Measurements from ENCODE around the gene GIPC2.

GIPC2 gene

DNA sequence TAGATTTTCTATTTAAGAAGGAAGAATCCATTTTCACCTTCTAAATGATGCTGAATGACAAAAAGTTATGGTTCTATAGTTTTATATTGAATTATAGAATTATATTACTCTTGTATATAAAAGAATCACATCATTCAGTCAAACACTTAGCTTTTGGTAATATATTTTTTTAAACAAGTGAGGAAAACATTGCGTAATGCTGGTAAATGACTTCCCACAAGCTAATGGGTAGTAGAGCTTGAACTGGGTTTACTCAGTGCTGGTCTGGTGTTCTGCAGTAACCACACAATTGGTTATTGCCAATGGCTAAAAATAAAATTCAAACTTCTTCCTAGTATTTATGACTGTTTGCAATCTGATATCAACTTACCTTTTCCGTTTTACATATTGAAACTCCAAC is 10.6 kb upstream of the GIPC2 start:
- in situ Hi-C loops (cut with MboI; ENCODE audit: low sequenced_read_pairs): no loop called here

DNA sequence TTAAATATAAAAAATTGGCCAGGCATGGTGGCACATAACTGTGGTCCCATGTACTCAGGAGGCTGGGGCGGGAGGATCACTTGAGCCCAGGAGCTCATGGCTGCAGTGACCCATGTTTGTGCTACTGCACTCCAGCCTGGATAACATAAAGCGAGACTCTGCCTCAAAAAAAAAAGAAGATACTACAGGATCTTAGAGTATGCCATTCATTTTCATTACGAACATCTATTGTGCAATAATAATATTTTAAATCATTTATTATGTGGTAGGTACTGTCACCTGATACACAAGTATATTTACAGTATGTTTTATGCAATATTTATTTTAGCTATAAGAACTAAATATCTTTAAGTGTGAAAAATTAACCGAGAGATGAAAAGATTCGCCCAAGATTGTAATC is 9.3 kb upstream of the GIPC2 start:
- in situ Hi-C loops (cut with MboI; ENCODE audit: low sequenced_read_pairs): no loop called here

DNA sequence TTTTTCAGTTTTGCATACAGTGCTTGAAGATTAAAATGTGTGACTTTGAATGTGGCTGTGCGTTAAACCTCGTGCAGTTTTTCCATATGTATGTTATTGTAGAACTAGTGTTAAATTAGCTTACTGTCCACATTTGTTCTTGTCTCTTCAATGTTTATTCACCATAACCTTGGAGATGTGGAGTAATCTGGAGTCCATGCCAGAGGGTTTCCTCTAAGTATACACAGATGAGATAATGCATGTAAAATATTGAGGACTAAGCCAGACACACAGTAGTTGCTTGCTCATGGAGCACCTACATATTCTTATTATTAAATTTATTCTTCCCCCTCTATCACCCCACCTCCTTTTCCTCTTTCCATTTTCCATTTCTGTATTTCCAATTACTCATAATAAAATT is 7.7 kb upstream of the GIPC2 start:
- in situ Hi-C loops (cut with MboI; ENCODE audit: low sequenced_read_pairs): no loop called here

DNA sequence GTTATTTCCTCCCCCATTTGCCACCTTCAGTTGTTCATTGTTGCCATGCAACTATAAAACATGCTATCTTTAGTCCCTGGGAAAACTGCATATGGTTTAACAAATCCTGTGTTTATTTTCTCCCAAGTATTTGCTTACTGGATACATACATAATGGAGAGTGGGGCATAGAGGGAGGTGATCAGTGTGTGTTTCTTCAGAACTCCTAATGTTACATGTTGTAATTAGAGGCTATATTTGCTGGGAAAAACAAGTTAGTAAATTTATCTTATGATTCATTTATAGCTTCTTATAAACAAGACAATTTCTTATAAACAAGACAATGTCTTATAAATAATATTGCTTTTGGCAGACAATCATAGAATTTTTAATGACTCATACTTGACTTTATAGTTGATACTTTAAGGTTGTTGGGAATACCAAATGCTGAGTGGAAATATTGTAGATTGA is 7.3 kb upstream of the GIPC2 start:
- in situ Hi-C loops (cut with MboI; ENCODE audit: low sequenced_read_pairs): no loop called here

DNA sequence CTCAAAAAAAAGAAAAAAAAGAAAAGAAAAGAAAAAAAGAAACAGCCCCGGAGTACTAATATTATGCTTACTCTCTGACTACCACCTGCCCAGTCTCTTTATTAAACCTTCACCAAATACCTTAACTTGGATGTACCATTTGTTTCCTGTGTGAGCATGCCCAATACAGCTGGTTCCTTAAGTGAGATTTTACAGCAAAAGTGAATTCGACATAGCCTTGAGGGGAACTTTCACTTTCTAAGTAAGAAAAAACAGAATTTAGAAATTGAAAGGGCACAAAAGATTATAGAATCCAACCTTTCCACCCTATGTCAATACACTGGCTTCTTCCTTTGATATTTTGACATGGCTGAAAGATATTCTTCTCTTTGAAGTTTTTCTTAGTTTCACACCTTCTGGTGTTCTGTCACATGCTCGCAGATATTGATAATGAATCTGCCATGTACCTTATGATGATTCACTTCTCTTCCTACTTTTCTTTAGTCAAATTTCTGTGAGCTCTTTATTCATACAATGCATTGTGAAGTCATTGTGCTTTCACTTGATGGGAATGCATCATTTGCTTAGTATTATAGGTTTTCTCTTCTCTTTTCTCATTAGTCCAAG is 5.2 kb upstream of the GIPC2 start:
- in situ Hi-C loops (cut with MboI; ENCODE audit: low sequenced_read_pairs): no loop called here

DNA sequence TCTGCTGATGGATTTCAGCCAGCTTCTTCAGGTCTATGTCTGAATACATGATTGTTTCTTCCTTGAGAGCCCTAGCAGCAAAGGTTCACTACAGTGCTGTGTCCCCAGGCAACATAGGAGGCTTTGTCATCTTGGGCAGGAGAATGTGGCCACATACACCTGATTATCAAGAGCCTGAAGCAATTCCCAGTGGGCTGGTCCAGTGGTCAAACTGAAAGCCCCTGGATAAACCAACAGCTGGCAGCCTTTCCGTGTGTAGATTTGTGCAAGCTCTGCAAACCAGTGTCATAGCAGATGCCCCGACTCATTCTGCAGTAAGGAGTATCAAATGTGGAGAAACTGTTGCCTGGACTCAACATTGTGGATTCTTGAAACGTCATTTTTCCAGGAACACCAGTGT is 2.3 kb upstream of the GIPC2 start:
- in situ Hi-C loops (cut with MboI; ENCODE audit: low sequenced_read_pairs): no loop called here

DNA sequence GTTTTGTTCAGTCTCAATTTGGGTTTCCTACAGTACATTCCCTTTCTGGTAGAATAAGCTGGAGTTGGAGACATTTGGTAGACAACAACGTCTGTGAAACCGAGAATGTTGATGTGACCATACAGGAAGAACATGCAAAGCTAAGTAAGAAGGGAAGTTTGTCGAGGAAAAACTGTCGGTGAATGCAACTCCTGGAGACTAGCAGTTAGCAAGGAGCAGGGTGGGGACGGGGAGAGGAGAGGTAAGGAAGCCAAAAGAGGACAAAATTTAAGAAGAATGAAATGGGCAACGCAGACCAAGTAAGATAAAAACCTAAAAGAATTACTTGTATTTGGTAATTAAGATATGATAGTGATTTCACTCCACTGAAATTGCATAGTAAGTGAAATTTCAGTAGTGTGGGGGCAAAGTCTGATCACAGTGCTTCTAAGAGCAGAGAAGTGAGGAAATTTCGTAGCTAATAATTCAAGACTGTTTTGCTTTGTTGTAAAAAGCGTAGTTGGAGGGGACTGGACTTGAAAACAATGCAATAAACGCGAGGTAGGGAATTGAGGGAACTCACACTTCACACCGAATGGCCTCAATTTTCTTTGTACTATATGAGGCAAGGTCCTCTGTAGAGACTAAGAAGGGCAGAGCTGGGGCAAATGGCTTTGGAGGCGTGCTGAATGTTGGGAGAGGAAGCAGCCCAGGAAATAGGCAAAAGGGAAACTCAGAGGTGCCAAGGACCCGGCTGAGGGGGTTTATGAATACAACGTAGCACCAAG is 787 bp upstream of the GIPC2 start:
- in situ Hi-C loops (cut with MboI; ENCODE audit: low sequenced_read_pairs): no loop called here

DNA sequence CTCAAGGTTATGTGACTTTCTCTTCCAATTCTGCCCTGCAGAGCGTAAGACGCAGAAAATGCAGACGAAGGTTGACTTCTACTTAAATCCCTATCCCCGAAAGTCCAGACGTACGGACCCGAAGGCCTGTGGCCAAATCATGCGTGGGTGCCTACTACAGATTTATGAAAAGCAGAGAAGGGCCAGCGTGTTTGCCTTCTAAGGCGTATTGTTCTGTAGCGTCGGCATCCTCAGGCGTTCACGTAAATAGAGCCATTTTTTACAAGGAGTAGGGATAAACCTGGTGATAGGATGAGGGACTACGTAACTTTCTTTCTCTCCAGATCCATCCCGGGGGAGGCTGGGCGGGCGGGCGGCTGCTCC is 222 bp upstream of the GIPC2 start:
- in situ Hi-C loops (cut with MboI; ENCODE audit: low sequenced_read_pairs): no loop called here

DNA sequence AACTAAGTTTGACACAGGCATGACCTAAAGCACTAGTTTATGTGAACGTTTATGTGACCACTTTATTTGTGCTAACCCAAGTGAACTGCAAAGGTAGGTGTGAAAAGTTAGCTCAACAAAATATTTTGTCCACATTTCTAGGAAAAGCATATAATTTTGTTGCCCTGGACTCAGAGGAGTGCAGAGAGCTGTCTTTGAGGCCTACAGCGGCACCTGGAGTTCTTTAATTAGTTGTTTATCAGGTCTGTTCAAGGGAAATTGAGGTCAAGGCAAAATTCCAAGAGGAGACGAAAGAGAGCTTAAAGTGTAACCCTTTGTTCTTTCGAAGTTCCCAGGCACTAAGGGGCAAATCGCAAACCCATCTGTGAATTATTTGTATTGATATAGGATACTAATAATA is 1.3 kb downstream of the GIPC2 start:
- in situ Hi-C loops (cut with MboI; ENCODE audit: low sequenced_read_pairs): no loop called here

DNA sequence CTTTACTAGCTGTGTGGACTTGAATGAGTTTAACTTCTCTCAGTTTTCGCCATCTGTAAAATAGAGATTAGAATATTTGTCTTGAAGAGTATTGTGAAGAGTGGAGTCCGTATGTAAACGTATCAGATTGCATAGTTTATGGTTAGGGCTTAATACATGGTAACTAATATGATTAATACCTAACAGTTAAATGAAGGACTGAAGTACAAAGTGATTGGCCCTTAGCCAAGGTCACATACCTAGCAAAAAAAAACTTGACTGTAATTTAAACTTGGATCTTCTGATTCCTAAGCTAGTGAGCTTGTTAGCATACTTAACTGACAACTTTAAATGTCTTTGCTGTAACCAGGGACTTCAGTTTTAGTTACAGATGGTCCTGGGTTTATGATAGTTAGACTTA is 1.9 kb downstream of the GIPC2 start:
- in situ Hi-C loops (cut with MboI; ENCODE audit: low sequenced_read_pairs): no loop called here

DNA sequence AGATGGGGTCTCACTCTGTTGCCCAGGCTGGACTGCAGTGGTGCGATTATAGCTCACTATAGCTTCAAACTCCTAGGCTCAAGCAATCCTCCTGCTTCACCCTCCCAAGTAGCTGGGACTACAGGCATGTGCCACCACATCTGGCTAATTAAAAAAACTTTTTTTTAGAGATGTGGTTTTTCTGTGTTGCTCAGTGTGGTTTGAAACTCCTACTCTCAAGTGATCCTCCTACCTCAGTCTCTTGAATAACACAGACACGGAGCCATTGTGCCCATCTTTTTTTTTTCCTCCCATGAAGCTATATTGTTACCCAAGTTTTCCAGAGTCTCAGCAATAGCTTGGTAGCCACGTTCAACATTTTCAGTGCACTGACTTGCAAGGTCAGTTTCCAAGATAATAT is 2.7 kb downstream of the GIPC2 start:
- in situ Hi-C loops (cut with MboI; ENCODE audit: low sequenced_read_pairs): no loop called here

DNA sequence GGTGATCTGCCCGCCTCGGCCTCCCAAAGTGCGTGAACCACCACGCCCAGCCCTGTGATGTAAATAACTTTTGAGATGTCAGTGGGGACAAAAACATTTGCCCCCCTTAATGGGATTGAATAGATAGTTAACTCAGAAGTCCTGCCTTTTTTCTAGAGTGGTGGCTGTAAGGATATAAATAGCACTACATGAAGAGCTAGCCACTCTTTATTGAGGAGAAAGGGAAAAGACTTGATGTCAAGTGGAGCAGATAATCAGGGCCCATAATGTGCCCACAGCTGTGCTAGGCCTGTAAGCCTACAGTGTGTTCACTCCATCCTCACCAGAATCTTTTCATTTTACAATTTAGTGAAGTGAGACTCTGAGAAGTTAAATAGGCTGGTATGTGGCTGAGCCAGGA is 3.6 kb downstream of the GIPC2 start:
- in situ Hi-C loops (cut with MboI; ENCODE audit: low sequenced_read_pairs): no loop called here

DNA sequence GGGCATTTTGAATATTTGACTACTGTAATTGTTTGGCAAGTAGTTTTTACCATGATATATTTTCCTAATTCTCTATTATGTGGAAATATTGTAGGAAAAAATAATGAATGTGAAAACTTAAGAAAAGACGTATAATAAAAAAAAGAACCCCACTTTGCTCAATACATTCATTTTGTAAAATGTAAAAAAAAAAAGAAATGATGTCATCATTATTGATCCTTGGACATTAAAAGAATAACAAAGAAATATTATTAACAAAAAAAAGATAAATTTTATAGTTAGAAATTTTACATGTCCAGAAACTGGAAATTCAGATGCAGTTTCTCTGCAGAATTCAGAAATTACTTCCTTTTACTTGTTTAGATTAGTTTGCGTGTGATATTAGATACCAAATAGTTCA is 5.2 kb downstream of the GIPC2 start:
- in situ Hi-C loops (cut with MboI; ENCODE audit: low sequenced_read_pairs): no loop called here

DNA sequence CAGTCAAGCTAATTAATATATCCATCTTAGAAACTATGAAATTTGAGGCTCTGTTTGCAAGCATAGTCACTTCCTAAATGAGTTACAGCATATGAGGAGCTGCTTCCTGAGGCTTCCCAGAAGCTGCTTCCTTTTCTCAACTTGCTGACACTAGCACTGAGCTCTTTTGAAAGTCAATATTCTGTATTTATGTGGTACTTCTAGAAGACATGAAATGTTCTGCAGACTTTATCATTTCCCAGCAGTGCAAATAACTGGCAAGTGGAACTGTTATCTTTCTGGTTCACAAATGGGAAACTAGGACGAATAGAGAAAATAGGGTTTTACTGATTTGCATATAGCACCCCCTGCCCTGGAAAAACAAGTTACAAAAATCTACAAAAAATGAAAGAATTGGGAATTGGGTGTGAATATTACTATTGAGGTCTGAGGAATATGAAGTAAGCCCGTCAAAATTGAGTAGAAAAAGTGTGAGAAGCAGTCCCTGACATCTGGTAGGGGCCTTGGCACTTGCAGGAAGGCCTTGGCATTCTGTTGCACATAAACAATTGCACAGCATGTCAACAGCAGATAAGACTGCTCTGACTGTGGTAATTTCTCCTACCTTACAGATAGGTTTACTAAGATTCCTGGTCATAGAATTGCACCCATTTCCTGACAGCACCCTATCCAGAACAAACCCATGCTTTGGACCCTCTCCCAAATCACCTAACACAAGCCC is 7.1 kb downstream of the GIPC2 start:
- in situ Hi-C loops (cut with MboI; ENCODE audit: low sequenced_read_pairs): no loop called here

DNA sequence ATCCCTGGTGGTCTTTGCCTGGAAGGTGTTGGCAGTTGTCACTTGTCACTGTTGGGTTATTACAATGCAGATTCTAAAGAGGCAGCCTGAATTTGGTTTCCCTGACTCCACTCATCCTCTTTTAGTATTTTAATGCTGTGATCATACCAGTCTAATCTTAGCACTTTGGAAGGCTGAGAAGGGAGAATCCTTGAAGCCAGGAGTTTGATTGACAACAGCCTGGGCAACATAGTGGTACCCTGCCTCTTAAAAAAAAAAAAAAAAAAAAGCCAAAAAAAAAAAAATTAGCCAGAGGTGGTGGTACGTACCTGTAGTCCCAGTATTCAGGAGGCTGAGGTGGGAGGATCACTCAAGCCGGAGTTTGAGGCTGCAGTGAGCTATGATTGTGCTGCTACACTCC is 7.7 kb downstream of the GIPC2 start:
- in situ Hi-C loops (cut with MboI; ENCODE audit: low sequenced_read_pairs): no loop called here

DNA sequence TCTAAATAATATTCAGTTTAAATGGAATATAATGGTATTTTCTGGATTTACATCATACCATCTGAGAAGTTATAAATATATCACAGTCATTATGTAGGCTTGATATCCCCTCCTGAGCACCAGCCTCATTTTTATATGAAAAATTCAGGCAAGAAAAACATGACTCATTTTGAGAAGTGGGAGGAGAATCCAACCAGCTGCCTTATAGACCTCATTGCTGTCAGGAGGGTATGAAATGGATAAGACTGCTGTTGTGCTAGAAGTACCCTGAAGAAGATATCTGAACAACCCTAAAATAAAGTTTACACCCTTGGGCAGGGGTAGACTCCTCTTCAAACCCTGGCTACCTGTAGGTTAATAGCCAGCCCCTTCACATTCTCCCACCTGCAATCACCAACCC is 8.8 kb downstream of the GIPC2 start:
- in situ Hi-C loops (cut with MboI; ENCODE audit: low sequenced_read_pairs): no loop called here

DNA sequence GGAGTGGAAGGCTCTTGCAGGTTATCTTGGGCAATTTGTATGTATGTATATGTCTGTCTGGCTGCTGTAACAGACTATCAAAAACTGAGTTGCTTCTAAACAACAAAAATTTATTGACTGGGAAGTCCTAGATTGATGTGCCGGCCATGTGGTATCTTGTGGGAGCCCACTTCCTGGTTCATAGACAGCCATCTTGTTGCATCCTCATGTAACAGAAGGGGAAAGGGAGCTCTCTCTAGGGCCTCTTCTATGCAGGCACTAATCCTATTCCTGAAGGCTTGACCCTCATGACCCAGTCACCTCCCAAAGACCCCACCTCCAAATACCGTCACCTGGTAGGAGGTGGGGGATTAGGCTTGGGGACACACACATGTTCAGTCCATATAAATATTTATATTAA is 9.2 kb downstream of the GIPC2 start:
- in situ Hi-C loops (cut with MboI; ENCODE audit: low sequenced_read_pairs): no loop called here

DNA sequence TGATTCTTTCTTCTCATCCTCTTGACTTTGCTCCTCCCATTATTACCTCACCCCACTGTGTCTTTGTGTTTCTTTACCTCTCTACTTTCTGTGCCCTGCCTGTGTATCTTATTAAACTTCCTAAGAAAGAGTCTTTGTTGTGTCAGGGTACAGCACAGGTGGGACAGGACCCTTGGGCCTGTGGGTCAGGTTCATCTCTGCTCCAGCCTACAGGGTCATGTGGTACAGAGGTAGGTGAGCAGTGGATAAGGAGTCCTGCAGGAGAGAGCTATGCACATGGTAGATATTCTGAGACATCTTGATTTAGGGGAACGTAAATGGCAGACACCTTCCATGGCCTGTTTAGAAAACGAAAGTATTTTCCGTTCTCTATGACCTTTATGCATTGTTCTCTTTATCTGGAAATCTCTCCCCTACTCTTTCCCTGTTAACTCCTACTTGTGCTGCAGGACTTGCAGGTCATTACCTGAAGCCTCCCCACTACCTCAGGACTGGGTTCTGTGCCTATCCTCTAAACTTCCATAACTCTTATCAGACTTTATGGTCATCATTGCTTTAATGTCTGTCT is 9.9 kb downstream of the GIPC2 start:
- in situ Hi-C loops (cut with MboI; ENCODE audit: low sequenced_read_pairs): no loop called here

DNA sequence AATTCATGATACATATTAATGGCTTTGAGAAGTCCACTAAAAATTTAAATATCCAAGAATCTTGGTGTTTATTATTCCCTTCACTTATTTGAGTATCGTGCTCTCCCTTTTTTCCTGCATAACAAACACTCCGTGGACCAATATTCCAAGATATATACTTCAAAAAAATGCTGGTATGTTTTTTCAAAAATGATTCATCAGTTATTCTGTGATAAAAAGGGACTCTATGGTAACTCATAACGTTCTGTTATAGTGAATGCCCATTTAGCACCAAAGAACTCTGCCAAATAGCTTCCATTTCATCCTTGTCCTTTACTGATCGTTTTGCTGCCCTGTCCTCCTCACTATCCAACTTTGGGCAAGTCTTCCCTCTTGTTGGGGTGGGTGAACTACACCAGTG is 12.9 kb downstream of the GIPC2 start:
- in situ Hi-C loops (cut with MboI; ENCODE audit: low sequenced_read_pairs): no loop called here

DNA sequence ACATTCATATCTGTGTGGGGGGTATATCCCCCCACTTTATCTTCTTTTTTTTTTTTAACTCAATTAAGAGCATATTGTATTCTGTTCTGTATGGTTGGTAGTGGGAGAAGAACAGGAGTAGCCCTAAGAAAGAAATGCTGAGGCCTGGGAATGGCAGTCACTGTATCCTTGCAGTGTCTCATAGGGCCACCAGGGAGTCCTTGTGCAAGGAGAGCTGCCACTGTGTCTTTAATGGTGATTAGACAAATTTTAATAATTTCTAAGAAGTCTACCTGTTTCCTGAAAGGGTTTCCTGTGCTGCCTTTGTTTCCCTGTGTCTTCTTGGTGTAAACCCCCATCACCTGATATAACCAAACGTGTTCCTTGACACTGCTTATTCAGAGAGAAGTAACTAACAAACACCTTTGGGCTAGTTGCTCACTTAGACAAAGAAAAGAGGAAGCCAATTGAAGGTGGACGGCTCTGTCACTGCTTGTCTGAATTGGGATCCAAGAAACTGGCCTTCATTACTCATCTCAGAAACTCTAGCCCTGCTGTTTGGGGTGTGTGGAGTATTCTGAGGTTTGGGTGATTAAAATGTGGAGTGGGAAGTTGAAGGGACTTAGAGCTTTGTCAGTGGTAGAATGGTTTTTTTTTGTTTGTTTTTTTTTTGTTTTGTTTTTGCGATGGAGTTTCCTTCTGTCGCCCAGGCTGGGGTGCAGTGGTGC is 15.2 kb downstream of the GIPC2 start:
- in situ Hi-C loops (cut with MboI; ENCODE audit: low sequenced_read_pairs): no loop called here

DNA sequence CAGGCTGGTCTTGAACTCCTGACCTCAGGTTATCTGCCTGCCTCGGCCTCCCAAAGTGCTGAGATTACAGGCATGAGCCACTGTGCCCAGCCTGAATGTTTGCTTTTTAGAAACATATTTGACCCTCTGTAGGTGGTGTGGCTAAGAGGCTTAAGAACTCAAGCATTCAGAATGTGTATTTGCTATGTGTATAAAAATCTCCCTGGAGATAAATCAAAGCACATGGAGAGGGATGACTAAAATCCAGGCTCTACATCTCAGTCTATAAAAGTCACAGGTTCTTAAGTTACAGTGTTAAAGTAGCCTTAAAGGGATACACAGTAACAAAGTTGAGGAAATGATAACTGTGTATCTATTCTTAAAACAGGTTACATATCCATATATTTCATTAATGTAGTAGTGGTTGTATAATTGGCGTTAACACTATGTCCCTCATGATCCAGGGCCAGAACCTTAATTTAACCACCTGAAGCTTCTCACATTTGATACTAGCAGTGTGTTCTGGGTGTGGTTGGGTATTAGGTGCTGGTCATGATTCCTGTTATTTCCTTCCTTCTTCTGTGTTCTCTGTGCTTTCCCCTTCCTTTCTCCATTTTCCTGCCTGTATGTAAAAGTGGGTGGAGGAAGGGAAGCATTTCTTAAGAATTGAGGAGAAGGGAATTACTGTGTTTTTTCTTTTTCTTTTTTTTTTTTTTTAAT is 16.2 kb downstream of the GIPC2 start:
- in situ Hi-C loops (cut with MboI; ENCODE audit: low sequenced_read_pairs): no loop called here

All from HL-60/S4 (cell line).